ENCODE data around the gene USP4. TPM values are rescaled to one million over a fixed set of nuclear protein-coding genes. Genes with fewer than 3 reads are reported as not detected.
"Not testable (repeated sequence)": the region's sequence is repeated elsewhere in the genome, so short reads cannot be mapped to it uniquely, and the experiment has no call there.

Gene USP4
- total RNA-seq, 2 experiments from 2014 or later: 79.9 to 84.5 TPM

- H3K4me1 Mint-ChIP-seq: peaks cover 31% of the 10 kb centered on the region
- ATAC-seq: no peak
- CTCF ChIA-PET: interaction anchor here (0.7 to 3.2 kb wide), 3 partner anchors 17 to 163 kb away, joined by 3 to 10 read pairs (median 5); no protein-coding TSS in a partner anchor
- no peaks in the 10 kb centered on the region for H3K9me3 Mint-ChIP-seq (ENCODE audit: low read depth)
- no peaks in the 10 kb centered on the region for H3K27me3 Mint-ChIP-seq
- no peak for DNase-seq
- H3K4me3 Mint-ChIP-seq: no peak overlapping the region
- peaks cover 3% of the 10 kb centered on the region for H3K36me3 Mint-ChIP-seq
- no peak overlapping the region for H3K27ac Mint-ChIP-seq
Observed at GRCh38 chr3:49343163-49343562, 3.3 kb upstream of the USP4 start.

GRCh38 chr3:49341996-49342395 lies 2.1 kb upstream of the USP4 start:
- H3K9me3 Mint-ChIP-seq (ENCODE audit: low read depth): no peaks in the 10 kb centered on the region
- H3K36me3 Mint-ChIP-seq: peaks cover 5% of the 10 kb centered on the region
- DNase-seq (no peak), ATAC-seq (no peak)
- peak overlapping the region; percentile 71 for H3K27ac Mint-ChIP-seq
- H3K27me3 Mint-ChIP-seq: no peaks in the 10 kb centered on the region
- H3K4me1 Mint-ChIP-seq: peaks cover 34% of the 10 kb centered on the region
- peak overlapping the region; percentile 4 for H3K4me3 Mint-ChIP-seq
- CTCF ChIA-PET: interaction anchor here (0.7 to 3.2 kb wide), 8 partner anchors 10 to 107 kb away, joined by 3 to 10 read pairs (median 4); partner anchors contain the start of gene NICN1

DNA sequence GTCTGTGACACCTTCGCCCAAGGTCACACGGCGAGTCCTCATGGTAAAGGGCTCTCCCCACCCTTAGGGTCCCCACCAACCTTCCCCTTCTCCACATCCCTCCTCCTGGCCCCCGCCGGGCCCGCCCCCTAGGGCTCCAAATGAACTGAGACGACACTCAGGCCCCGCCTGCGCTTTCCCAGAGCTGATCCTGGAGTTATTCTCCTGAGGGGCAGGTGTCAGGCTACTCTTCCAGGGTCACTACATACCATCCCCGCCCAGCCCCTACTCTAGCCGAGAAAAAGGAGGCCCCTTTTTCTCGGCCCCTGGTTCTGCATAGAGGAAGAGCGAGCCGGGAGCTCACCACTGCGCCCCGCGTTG lies 292 bp downstream of the USP4 start:
- Mint-ChIP-seq H3K9me3 (ENCODE audit: low read depth) (no peaks in the 10 kb centered on the region), H3K36me3 (peaks cover 17% of the 10 kb centered on the region), H3K27ac (peak overlapping the region; percentile 95), H3K4me3 (peak overlapping the region; percentile 96), H3K4me1 (peaks cover 35% of the 10 kb centered on the region), H3K27me3 (no peaks in the 10 kb centered on the region)
- CTCF ChIA-PET: interaction anchor here (0.6 to 3.3 kb wide), 31 partner anchors 9 to 352 kb away, joined by 3 to 62 read pairs (median 5); partner anchors contain the start of genes DAG1, GPX1, KLHDC8B and NDUFAF3
- ATAC-seq: peak; percentile 11
- DNase-seq: peak; percentile 58

DNA sequence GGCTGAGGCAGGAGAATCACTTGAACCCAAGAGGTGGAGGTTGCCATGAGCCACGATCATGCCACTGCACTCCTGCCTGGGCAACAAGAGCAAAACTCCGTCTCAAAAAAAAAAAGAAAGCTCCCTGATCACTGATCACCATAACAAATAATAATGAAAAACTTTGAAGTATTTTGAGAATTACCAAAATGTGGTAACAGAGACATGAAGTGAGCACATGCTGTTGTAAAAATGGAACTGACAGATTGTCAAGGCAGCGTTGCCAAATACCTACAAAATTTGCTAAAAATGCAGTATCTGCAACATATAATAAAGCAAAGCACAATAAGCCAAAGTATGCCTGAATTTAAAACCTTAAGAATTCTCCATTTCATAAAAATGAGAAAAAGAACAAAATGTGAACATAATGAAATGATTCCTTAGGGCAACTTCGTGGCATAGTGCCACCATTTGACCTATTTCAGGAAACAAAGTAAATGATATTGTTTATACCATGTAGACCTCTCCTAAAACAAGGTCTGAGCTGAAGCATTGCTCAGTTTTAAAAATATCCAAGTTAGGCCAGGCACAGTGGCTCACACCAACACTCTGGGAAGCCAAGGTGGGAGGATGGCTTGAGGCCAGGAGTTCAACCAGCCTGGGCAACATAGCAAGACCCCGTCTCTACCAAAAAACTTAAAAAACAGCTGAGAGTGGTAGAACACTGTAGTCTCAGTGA lies 5.8 kb downstream of the USP4 start:
- peaks cover 45% of the 10 kb centered on the region for H3K36me3 Mint-ChIP-seq

DNA sequence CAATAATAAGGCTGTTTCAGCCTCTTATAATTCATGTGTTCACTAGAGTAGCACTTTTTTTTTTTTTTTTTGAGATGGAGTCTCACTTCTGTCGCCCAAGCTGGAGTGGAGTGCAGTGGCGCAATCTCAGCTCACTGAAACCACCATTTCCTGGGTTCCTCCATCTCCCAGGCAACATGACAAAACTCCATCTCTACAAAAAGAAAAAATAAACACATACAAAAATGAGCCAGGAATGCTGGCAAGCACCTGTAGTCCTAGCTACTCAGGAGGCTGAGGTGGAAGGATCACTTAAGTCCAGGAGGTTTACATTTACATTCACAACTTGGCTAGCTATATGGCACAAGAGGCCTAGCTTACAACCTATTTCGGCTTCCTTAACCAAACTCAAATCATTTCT lies 6.8 kb downstream of the USP4 start:
- peak; percentile 33 for ATAC-seq
- no peak for DNase-seq
- Mint-ChIP-seq H3K27me3 (no peaks in the 10 kb centered on the region), H3K4me3 (no peak overlapping the region), H3K4me1 (peaks cover 23% of the 10 kb centered on the region), H3K27ac (peak overlapping the region; percentile 75), H3K9me3 (ENCODE audit: low read depth) (no peaks in the 10 kb centered on the region), H3K36me3 (peaks cover 46% of the 10 kb centered on the region)
- CTCF ChIA-PET: interaction anchor here (0.7 to 1.2 kb wide), 4 partner anchors 57 to 163 kb away, joined by 3 to 4 read pairs (median 4); no protein-coding TSS in a partner anchor

More for the DNA sequence above, 5.8 kb downstream of the USP4 start:
- ATAC-seq (no peak), DNase-seq (no peak)
- Mint-ChIP-seq H3K27me3 (no peaks in the 10 kb centered on the region), H3K27ac (peak overlapping the region; percentile 9), H3K9me3 (ENCODE audit: low read depth) (no peaks in the 10 kb centered on the region), H3K4me1 (peaks cover 30% of the 10 kb centered on the region), H3K4me3 (no peak overlapping the region)
- CTCF ChIA-PET: interaction anchor here (0.6 to 2.1 kb wide), 2 partner anchors 11 to 253 kb away, joined by 5 to 6 read pairs; no protein-coding TSS in a partner anchor

DNA sequence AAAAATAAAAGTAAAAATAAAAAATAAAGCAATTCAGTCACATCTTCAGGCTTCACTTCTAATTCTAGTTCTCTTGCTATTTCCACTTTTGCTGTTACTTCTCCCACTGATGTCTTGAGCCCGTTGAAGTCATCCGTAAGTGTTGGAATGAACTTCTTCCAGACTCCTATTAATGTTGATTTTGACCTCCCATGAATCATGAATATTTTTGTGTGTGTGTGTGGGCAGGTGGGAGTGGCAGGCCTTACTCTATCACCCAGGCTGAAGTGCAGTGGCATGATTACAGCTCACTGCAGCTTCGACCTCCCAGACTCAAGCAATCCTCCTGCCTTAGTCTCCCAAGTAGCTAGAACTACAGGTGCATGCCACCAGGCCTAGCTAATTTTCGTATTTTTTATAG lies 10.7 kb downstream of the USP4 start:
- H3K36me3 Mint-ChIP-seq: peaks cover 52% of the 10 kb centered on the region
- no peak for ATAC-seq
- H3K27ac Mint-ChIP-seq: no peak overlapping the region
- no peaks in the 10 kb centered on the region for H3K9me3 Mint-ChIP-seq (ENCODE audit: low read depth)
- no peak for DNase-seq
- CTCF ChIA-PET: interaction anchor here (3.7 kb wide), 1 partner anchor 10 kb away, joined by 13 read pairs; the partner anchor contains the start of gene USP4
- H3K4me3 Mint-ChIP-seq: no peak overlapping the region
- no peaks in the 10 kb centered on the region for H3K27me3 Mint-ChIP-seq
- peaks cover 14% of the 10 kb centered on the region for H3K4me1 Mint-ChIP-seq

DNA sequence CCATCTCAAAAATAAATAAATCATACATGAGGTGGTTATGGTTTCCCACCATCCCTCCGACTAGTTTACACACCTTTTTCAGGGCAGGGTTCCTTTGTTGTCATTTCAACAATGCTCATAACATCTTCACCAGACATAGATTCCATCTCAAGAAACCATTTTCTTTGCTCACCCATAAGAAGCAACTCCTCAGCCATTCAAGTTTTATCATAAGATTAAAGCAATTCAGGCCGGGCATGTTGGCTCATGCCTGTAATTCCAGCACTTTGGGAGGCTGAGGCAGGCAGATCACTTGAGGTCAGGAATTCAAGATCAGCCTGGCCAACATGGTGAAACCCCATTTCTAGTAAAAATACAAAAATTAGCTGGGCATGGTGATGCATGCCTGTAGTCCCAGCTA lies 11.5 kb downstream of the USP4 start:
- H3K27ac Mint-ChIP-seq; CTCF ChIA-PET; H3K4me3 Mint-ChIP-seq; H3K9me3 Mint-ChIP-seq (ENCODE audit: low read depth); H3K4me1 Mint-ChIP-seq; ATAC-seq; DNase-seq; H3K27me3 Mint-ChIP-seq: not testable (repeated sequence)
- H3K36me3 Mint-ChIP-seq: peaks cover 54% of the 10 kb centered on the region

DNA sequence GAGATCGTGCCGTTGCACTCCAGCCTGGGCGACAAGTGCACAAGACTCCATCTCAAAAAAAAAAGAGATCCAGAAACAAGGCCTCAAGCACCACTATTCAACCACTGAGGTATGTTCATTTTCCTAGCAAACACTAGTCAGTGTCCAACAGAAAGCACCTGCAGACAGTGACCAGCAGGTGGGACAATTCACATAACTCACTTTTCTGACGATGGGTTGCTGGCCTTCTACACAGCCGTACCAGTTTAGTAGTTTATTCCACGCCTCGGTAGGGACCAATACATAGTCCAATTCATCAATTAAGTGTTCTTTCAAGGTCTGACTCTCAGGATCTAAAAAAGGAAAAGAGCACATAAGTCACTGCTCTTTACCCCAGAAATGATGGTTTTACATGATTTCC lies 12.4 kb downstream of the USP4 start:
- Mint-ChIP-seq H3K4me1 (peaks cover 2% of the 10 kb centered on the region), H3K4me3 (no peak overlapping the region), H3K27ac (no peak overlapping the region), H3K27me3 (no peaks in the 10 kb centered on the region), H3K36me3 (peaks cover 50% of the 10 kb centered on the region), H3K9me3 (ENCODE audit: low read depth) (no peaks in the 10 kb centered on the region)
- DNase-seq: no peak
- ATAC-seq: no peak
- CTCF ChIA-PET: interaction anchor here (0.9 kb wide), 1 partner anchor 133 kb away, joined by 3 read pairs; no protein-coding TSS in a partner anchor

DNA sequence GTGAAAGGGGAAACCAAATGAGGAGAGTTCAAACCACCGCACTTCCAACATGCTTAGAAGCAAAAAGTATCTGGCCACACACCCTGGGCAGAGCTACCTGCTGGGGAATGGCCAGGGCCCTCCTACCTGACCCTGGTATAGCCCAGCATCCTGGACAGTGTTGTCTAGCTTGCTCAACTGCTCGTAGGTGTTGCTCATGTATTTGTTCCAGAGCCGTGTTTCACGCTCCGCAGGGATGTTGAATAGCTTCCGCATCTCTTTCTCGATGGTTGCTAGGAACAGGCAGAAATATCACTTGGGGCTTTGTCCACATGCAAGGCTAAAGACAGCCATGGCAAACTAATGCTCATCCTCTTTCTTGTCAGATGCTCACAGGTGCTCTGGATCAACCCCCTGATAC lies 15.1 kb downstream of the USP4 start:
- no peak overlapping the region for H3K4me3 Mint-ChIP-seq
- H3K27me3 Mint-ChIP-seq: no peaks in the 10 kb centered on the region
- H3K36me3 Mint-ChIP-seq: peaks cover 56% of the 10 kb centered on the region
- CTCF ChIA-PET: interaction anchor here (1.1 kb wide), 1 partner anchor 16 kb away, joined by 3 read pairs; no protein-coding TSS in a partner anchor
- H3K9me3 Mint-ChIP-seq (ENCODE audit: low read depth): no peaks in the 10 kb centered on the region
- ATAC-seq (no peak), DNase-seq (no peak)
- no peaks in the 10 kb centered on the region for H3K4me1 Mint-ChIP-seq
- no peak overlapping the region for H3K27ac Mint-ChIP-seq

DNA sequence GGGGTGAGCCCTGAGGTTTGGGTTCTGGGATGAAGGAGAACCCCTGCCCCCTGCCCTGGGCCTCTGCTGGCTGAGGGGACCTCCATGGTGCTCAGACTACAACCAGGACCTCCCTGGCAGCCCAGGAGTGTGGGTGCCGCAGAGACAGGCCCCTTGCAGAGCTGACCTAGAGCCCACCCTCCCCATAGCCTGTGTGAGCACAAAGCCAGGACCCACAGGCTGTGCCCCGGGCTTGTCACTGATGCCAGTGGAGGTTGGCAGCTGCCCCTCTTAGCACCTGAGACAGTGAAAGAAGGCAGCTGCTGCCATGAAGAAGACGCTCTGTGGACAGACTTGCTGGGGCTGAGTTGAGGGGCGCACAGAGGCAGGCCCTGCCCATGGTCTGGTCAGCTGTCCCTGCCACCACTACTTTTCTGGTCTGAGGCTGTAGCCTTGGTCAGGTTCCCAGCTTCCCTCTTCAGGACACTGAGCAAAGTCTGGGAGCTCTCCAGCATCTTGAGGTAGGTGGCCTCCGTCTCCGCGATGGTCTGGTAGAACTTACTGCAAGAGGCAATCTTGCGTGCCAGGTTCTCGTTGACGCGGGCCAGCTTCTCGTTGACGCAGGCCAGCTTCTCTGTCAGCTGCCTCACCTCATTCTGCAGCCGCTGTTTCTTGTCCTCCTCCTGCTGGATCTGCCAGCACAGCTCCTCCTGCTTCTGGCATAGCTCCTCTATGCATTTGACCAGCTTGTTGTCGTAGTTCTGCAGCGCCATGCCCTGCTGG lies 23.0 kb downstream of the USP4 start:
- Mint-ChIP-seq H3K27ac (no peak overlapping the region), H3K27me3 (no peaks in the 10 kb centered on the region), H3K9me3 (ENCODE audit: low read depth) (no peaks in the 10 kb centered on the region), H3K4me1 (no peaks in the 10 kb centered on the region), H3K4me3 (no peak overlapping the region), H3K36me3 (peaks cover 34% of the 10 kb centered on the region)
- CTCF ChIA-PET: no interaction called here
- ATAC-seq (no peak), DNase-seq (no peak)

DNA sequence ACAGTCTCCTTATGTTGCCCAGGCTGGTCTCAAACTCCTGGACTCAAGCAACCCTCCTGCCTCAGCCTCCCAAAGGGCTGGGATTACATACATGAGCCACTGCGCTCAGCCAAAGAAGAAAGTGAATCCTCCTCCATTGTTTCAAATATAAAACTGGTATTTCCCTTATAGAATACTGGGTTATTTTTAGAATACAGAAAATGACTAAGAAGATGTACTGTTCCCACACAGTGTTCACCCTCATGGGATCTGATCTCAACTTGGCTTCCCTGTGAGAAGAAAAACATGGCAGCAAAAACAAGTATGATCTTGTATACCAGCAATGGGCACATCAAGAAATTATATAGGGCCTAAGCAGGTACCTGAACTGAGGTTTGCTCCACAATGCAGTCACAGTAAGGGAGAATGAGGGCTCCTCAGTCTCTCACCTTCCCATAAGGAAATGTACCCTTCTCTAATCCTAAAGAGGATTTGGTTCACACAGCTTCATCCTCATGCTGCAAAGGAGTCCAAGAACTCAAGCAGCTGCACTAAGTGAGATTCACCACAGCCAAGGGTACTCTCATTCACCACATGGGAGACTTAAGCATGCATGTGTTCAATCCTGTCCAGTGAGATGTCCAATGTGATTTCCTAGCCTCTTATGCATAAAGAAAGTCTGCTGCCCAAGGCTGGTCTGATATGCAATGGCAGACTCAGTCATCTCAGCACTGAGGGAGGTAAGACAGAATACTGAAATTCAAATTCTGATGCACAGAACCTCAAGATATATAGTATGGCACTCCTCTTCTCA lies 25.8 kb downstream of the USP4 start:
- no peak overlapping the region for H3K4me3 Mint-ChIP-seq

DNA sequence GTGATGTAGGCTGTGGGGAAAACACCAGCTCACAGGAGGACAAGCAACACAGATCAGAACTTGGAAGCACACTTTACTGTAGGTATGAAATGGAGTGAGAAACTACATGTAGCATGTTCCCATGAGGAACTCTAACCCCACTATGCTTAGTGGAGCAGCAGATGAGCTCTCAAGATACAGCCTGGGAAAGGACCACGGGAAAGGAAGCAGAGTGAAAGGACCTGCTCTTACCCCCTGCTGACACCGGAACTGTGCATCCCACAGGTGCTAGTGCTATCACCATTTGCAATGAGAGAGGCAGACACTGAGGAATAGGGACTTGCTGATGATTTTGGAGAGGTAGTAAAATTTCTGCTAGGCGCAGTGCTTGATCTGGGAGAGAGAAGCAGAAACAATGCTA lies 28.6 kb downstream of the USP4 start:
- peak overlapping the region; percentile 20 for H3K27ac Mint-ChIP-seq
- no peak overlapping the region for H3K4me3 Mint-ChIP-seq
- peaks cover 44% of the 10 kb centered on the region for H3K36me3 Mint-ChIP-seq

More for the DNA sequence above, 25.8 kb downstream of the USP4 start:
- DNase-seq (no peak), ATAC-seq (no peak)
- Mint-ChIP-seq H3K36me3 (peaks cover 36% of the 10 kb centered on the region), H3K27ac (peak overlapping the region; percentile 52), H3K27me3 (no peaks in the 10 kb centered on the region), H3K4me1 (no peaks in the 10 kb centered on the region), H3K9me3 (ENCODE audit: low read depth) (no peaks in the 10 kb centered on the region)
- CTCF ChIA-PET: interaction anchor here (1.0 to 1.2 kb wide), 2 partner anchors 26 to 135 kb away, joined by 3 read pairs; no protein-coding TSS in a partner anchor

GRCh38 chr3:49310677-49311076 lies 29.2 kb downstream of the USP4 start:
- H3K27me3 Mint-ChIP-seq: no peaks in the 10 kb centered on the region
- H3K36me3 Mint-ChIP-seq: peaks cover 44% of the 10 kb centered on the region
- peak overlapping the region; percentile 20 for H3K27ac Mint-ChIP-seq
- H3K9me3 Mint-ChIP-seq (ENCODE audit: low read depth): no peaks in the 10 kb centered on the region
- CTCF ChIA-PET: interaction anchor here (0.6 to 1.4 kb wide), 2 partner anchors 36 to 140 kb away, joined by 4 to 5 read pairs; partner anchors contain the start of gene KLHDC8B
- no peak for DNase-seq
- H3K4me1 Mint-ChIP-seq: no peaks in the 10 kb centered on the region
- H3K4me3 Mint-ChIP-seq: no peak overlapping the region
- no peak for ATAC-seq

More for the DNA sequence above, 28.6 kb downstream of the USP4 start:
- DNase-seq (no peak), ATAC-seq (no peak)
- CTCF ChIA-PET: interaction anchor here (1.4 kb wide), 1 partner anchor 140 kb away, joined by 5 read pairs; the partner anchor contains the start of gene KLHDC8B
- Mint-ChIP-seq H3K4me1 (no peaks in the 10 kb centered on the region), H3K27me3 (no peaks in the 10 kb centered on the region), H3K9me3 (ENCODE audit: low read depth) (no peaks in the 10 kb centered on the region)
